B cell (primary cell): ENCODE measurements around the gene SSPN.

ENCODE experiments used
- CTCF ChIP-seq: fragments of 200-600 bp; IDR thresholded peaks from one replicate; pipeline ENCODE4 v1.8.0; 2022; ENCODE audit warnings: antibody characterized with exemption, mild to moderate bottlenecking
- EZH2 ChIP-seq: IDR thresholded peaks from 2 replicates; pipeline ENCODE4 v1.6.1; 2012; ENCODE audit warnings: borderline replicate concordance, low read depth, mild to moderate bottlenecking, moderate library complexity, low read length; ENCODE audit not compliant: insufficient read depth, poor library complexity, severe bottlenecking

DNA sequence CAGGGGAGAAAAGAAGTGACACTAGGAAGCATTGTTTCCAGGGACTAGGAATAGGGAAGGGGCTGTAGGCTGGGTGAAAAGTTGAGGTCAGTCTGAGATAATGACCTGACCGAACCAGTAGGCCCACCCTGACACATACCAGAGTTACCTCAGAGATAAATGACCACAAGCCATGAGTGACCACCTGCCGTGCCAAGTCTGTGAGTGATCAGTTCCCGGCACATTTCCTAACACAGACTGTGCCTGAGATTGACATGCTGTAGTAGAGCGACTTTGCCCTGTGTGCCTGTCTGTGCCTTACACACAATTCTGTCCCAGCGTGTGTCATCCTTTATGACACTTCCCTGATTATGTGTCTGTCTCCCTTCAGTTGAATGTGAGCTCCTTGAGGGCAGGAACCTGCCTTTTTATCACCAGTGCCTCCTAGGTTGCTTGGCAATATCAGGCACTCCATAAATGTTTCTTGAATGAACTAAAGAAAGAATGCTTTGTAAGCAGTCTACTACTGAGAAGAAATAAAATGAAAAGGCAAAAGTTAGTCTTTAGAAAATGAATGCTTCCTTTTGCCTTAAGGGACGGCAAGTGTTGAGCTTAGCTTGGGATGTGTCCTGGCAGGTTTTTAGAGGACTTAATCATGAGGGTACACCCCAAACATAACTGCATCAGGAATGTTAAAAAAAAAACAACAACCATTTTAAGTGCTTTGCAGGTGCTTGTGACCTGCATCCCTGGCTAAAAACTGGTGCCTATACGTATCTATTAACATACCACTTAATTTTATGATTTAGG lies 9.6 kb upstream of the SSPN start:
- TF ChIP-seq CTCF: no peak
- no peak for TF ChIP-seq EZH2
